WERI-Rb-1 (cell line): Measurements from ENCODE around the gene ZC3H14.

Experiments
- DNase-seq: peaks from one replicate; pipeline ENCODE4 v3.0.0-alpha.2; 2020
- H3K27ac ChIP-seq: fragments of 250-450 bp; sonication (Bioruptor Pico); 2 replicates; pipeline ENCODE4 v1.5.1; 2020; ENCODE audit warnings: mild to moderate bottlenecking, moderate library complexity
- H3K27me3 ChIP-seq: fragments of 250-450 bp; sonication (Bioruptor Pico); 2 replicates; pipeline ENCODE4 v1.5.1; 2021; ENCODE audit warnings: mild to moderate bottlenecking, low read depth, moderate library complexity; ENCODE audit not compliant: insufficient read depth, severe bottlenecking
- H3K36me3 ChIP-seq: fragments of 250-450 bp; sonication (Bioruptor Pico); 2 replicates; pipeline ENCODE4 v1.5.1; 2020; ENCODE audit warnings: mild to moderate bottlenecking, moderate library complexity
- H3K4me3 ChIP-seq: 2 replicates; pipeline ENCODE4 v1.5.1; 2011; ENCODE audit warnings: low read depth, mild to moderate bottlenecking, control low read depth, low read length
- H3K9me3 ChIP-seq: fragments of 250-450 bp; sonication (Bioruptor Pico); 2 replicates; pipeline ENCODE4 v1.5.1; 2021; ENCODE audit warnings: mild to moderate bottlenecking, moderate library complexity; ENCODE audit not compliant: severe bottlenecking
- TF ChIP-seq, protein P1 (sequence below): IDR thresholded peaks from 2 replicates; pipeline ENCODE4 v1.5.1; 2011; ENCODE audit warnings: low read depth, mild to moderate bottlenecking, control low read depth, inconsistent platforms, low read length

ZC3H14 gene

DNA sequence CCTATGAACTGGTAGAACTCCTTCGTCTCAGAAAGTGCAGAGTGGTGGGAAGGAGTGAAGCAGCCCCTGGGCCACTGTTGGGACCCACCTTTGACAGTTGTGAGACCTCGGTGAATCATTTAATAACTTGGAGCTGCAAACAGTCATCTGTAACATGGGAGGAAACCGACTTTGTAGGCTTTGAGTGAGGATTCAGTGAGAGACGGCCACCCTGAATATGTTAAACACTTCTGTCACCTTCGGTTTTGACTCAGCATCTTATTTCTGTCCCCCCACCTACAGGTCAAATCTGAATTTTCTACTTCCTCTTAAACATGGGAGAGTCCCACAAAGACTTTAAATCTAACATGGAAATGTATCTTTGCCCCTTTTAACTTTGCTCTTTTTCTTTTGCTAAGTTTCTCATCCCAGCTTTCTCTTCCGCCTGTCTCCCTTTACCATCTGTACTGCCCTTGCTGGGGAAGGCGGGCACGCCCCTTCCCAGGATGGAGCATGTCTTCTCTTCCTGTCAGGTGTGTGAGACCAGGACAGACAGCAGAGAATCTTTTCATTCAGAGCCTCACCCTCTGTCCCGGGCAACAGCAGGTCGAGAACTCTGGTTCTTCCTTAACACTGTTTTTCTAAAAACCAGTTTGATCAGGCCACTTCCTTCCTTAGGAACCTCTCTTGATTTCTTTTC is 37.1 kb downstream of the ZC3H14 start:
- H3K9me3 ChIP-seq: no peaks in the 10 kb centered on the region
- peaks cover 81% of the 10 kb centered on the region for H3K36me3 ChIP-seq
- H3K4me3 ChIP-seq: no peak overlapping the region
- no peaks in the 10 kb centered on the region for H3K27me3 ChIP-seq
- DNase-seq: no peak
- H3K27ac ChIP-seq: no peak overlapping the region
- TF ChIP-seq, protein P1, sequence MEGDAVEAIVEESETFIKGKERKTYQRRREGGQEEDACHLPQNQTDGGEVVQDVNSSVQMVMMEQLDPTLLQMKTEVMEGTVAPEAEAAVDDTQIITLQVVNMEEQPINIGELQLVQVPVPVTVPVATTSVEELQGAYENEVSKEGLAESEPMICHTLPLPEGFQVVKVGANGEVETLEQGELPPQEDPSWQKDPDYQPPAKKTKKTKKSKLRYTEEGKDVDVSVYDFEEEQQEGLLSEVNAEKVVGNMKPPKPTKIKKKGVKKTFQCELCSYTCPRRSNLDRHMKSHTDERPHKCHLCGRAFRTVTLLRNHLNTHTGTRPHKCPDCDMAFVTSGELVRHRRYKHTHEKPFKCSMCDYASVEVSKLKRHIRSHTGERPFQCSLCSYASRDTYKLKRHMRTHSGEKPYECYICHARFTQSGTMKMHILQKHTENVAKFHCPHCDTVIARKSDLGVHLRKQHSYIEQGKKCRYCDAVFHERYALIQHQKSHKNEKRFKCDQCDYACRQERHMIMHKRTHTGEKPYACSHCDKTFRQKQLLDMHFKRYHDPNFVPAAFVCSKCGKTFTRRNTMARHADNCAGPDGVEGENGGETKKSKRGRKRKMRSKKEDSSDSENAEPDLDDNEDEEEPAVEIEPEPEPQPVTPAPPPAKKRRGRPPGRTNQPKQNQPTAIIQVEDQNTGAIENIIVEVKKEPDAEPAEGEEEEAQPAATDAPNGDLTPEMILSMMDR: no peak

DNA sequence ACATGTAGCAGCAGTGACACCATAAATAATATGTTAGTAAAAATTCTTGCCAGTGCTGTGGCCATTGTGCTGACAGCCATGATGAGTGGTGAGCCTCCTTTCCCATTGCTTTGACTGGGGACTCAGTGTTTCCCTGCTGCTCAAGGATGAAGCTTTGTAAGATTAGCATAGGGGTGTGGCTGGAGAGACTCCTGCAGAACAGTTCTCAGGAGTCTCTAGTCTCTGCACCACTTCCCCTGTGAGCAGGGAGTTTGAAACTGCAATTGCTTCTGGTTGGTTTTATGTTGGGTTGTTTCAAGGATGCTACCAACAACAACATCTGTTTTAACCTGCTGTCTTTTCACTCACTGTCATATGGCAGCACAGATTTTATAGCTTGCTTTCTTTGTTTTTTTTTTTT is 41.4 kb downstream of the ZC3H14 start:
- TF ChIP-seq, protein P1: no peak
- H3K36me3 ChIP-seq: peaks cover 81% of the 10 kb centered on the region
- H3K9me3 ChIP-seq: no peaks in the 10 kb centered on the region
- no peak overlapping the region for H3K4me3 ChIP-seq
- no peaks in the 10 kb centered on the region for H3K27me3 ChIP-seq
- no peak for DNase-seq
- H3K27ac ChIP-seq: no peak overlapping the region

DNA sequence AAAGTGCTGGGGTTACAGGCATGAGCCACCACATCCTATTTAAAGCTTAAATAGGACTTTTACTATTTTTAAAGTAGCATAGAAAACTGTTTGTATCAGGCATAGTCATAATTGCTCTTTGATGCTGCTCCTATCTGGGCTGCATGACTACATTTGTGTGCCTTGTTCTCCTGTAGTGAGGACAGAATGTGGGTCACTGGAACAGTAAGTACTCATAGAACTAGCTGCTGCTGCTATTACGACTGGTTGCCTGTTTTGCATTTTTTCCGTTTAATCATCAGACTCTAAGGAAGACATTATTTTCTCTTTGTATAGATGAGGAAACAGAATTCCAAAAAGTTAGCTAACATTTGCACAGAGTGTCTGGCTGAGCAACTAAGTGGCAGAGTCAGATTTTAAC is 42.8 kb downstream of the ZC3H14 start:
- TF ChIP-seq, protein P1: no peak
- Histone ChIP-seq H3K27ac (no peak overlapping the region), H3K36me3 (peaks cover 84% of the 10 kb centered on the region), H3K9me3 (no peaks in the 10 kb centered on the region), H3K4me3 (no peak overlapping the region), H3K27me3 (no peaks in the 10 kb centered on the region)
- DNase-seq: no peak

DNA sequence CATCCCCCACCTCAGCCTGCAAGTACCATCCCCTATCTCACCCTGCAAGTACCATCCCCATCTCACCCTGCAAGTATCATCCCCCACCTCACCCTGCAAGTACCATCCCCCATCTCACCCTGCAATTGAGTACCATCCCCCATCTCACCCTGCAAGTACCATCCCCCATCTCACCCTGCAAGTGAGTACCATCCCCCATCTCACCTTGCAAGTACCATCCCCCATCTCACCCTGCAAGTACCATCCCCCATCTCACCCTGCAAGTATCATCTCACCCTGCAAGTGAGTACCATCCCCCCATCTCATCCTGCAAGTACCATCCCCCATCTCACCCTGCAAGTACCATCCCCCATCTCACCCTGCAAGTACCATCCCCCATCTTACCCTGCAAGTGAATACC is 45.0 kb downstream of the ZC3H14 start:
- no peaks in the 10 kb centered on the region for H3K27me3 ChIP-seq
- no peak overlapping the region for H3K27ac ChIP-seq
- DNase-seq: no peak
- H3K9me3 ChIP-seq: no peaks in the 10 kb centered on the region
- H3K4me3 ChIP-seq: no peak overlapping the region
- peaks cover 83% of the 10 kb centered on the region for H3K36me3 ChIP-seq
- TF ChIP-seq, protein P1: no peak

DNA sequence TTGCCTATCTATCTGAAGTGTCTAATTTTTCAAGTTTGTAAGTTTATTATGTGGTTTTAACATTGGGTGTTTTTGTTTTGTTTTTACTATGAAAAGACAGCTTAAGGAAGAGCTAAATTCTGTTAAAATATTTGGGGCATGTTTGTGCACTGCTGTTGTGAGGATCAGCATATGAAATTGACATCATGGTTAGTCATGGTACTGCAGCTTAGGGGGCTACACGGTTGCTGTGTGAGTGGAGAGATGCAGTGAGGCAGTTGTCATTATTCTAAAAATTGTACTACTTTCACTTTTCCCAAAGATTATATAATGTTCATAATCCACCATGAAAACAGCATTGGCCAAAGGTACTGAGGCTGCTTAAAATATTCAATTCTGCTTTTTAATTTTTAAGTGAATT is 49.0 kb downstream of the ZC3H14 start:
- Histone ChIP-seq H3K27me3 (no peaks in the 10 kb centered on the region), H3K27ac (no peak overlapping the region), H3K9me3 (no peaks in the 10 kb centered on the region), H3K4me3 (no peak overlapping the region), H3K36me3 (peaks cover 86% of the 10 kb centered on the region)
- no peak for DNase-seq
- TF ChIP-seq, protein P1: no peak

DNA sequence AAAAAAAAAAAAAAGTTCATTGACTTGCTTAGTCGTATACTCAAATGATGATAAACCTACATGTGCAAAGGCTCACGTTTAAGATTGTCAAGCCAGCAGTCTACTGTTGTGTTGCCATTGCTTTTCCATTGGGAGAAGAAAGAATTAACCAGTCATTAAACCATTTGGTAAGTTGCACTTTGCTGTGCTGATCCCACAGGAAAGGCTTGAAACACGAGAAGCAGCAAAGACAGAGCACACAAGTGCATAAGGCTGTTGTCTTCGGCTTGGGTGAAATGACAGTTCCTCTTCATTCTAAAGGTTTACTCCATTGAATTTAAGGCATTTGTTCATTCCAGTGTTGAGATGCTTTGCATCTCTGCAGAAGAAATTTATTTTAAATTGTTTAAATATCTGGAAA is 50.1 kb downstream of the ZC3H14 start:
- TF ChIP-seq, protein P1: no peak
- no peak overlapping the region for H3K4me3 ChIP-seq
- DNase-seq: no peak
- H3K27me3 ChIP-seq: no peaks in the 10 kb centered on the region
- H3K9me3 ChIP-seq: no peaks in the 10 kb centered on the region
- peaks cover 89% of the 10 kb centered on the region for H3K36me3 ChIP-seq
- no peak overlapping the region for H3K27ac ChIP-seq
